AG09319 (cell line): ENCODE data around the gene HABP4.
A peak's percentile ranks its signal among the peaks of the same experiment; 100 is the strongest.

Experiments
- DNase-seq: peaks from one replicate; pipeline ENCODE4 v3.0.0-alpha.2; 2010; ENCODE audit warnings: low read depth; ENCODE audit errors: extremely low read depth
- CTCF ChIP-seq: IDR thresholded peaks from 2 replicates; pipeline ENCODE4 v1.5.1; 2011; ENCODE audit warnings: low read depth, mild to moderate bottlenecking, inconsistent platforms, low read length, moderate library complexity

HABP4 gene

DNA sequence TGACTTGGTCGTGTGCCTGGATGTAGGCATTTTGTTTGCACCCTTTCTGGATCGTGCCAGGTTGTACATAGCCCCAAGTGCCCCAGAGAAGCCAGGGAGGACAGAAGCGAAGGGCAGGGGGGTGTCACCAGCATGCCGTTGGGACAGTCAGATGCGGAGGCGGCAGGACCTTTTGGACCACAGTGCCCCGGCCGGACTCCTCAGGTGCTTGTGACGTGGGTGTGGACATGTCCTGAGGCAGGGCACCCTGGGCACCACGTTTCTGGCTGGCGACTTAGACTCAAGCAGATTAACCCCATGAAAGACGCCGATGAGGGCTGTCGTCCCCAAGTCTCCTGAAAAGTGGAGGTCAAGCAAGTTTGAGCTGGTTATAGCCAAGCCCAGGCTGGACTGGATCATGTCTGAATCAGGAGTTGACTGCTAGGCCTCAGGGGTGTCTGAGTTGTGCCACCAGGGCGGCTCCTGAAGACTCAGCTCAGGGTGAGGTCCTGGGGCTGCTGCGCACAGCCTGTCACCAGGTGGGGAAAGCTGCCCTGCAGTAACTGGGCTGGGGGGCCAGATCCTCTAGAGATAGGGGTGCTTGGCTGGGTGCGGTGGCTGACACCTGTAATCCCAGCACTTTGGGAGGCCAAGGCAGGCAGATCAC, 42.0 kb downstream of the HABP4 start:
- TF ChIP-seq CTCF: no peak
- DNase-seq: no peak

- no peak for DNase-seq
- TF ChIP-seq CTCF: no peak
Observed at GRCh38 chr9:96492993-96493531, 43.1 kb downstream of the HABP4 start.

DNA sequence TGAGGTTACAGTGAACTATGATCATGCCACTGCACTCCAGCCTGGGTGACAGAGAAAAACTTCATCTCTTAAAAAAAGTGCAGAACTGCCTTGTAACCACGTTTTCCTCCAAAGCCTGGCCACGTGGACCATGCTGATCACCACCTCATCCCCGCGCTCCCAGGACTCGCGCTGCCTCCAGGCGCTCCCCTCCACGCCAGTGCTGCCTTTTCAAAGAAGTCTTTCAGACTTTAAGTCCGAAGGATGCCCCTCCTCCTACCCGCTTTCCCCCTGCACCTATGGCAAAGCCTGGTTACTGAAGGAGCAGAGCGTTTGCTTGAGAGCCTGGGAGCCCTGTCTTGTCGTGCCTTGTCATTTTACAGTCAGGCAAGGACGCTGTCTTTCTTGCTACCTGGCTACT, 43.8 kb downstream of the HABP4 start:
- DNase-seq: no peak

DNA sequence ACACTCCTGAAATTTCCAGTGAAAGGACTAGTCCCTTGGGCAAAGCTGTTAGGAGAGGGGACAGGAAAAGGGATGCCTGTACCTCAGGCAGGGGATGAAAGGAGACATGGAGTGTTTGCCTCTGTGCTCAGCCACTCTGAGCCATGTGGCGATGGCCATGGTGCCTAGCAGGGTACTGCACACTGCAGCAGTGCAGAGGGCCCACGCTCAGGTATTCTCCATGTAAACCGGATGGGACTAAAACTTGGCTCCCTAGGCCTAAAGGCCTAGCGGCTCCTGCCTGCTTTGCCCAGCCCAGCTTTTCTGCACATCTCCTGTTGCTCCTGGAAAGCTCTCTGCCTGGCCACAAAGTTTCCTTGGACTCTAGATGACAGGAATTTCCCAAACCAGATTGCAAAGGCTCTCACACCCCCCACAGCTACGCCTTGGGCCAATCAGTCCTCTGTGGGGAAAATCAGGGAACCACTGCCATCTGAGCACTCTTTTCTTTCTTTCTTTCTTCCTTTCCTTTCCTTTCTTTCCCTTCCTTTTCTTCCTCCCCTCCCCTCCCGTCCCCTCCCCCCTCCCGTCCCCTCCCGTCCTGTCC, 44.3 kb downstream of the HABP4 start:
- TF ChIP-seq CTCF: no peak
- no peak for DNase-seq

More for the DNA sequence above, 43.8 kb downstream of the HABP4 start:
- no peak for TF ChIP-seq CTCF

DNA sequence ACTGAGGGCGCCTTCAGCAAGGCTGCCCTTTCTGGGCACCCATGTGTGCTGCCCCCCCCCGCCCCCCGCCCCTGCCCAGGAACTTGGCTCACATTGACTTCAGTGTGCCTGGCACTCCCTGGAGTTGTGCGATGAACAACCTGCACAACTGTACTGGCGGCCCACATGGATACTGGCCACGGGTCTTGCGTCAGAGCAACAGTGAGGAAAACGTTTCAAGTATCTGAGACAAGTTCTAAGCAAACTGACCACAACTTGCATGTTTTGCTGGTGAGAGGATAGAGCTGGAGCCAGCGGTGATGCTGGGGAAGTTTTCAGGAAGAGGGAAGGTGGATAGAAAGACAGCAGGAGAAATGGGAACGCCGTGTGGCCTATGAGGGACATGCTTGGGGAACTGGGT, 45.4 kb downstream of the HABP4 start:
- peak; percentile 82 for DNase-seq

DNA sequence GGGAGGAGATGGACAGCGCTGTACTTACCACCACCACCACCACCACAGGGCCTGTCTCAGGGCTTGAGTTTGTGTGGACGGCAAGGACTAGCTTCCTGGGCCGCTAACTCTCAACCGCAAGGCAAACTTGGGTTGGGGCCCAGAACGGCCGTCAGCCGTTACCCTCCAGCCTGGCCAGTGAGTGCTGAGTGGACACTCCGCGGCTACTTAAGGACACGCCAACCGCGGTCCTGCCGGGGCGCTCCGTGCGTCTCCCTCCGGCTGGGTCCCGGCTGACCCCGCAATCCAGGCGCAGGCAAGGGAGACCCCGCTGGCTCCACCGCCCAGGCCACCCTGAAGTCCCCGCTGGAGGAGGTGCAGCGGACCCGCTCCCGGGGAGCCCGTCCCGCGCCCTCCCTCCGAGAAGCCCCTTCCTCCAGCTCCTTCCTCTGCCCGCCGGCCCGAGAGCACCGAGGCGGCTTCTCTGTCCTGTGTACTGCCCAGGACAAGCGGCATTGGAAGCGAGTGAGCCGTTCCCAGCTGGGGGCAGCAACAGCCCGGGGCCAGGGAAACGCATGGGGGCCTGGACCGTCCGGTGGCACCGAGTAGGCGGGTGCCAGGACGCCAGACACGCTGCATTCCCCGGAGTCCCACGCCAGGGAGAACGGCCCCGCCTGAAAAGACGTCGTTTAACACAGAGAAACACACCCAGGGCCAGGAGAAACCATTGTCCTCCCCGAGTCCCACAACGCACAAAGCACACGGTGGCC, 46.6 kb downstream of the HABP4 start:
- DNase-seq: no peak
- TF ChIP-seq CTCF: no peak

More for the DNA sequence above, 45.4 kb downstream of the HABP4 start:
- no peak for TF ChIP-seq CTCF

DNA sequence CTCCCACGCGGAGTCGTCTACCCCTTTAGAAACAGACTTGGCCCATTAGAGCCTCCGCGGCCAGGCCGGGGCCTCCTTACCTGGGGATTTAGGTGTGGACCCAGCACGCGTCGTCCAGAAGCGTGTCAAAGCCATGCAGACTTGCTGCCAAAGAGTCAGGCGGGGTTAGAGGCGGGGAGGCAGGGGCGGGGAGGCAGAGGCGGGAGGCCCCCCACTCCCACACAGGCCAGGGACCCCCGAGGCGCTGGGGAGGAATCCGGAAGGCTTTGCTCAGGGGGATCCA, 47.1 kb downstream of the HABP4 start:
- no peak for DNase-seq
- TF ChIP-seq CTCF: no peak
